Skeletal muscle satellite cell (primary cell): Measurements from ENCODE around the gene PHLDB1. TPM values are rescaled to one million over a fixed set of nuclear protein-coding genes. Genes with fewer than 3 reads are reported as not detected.

Experiments
- H3K27me3 ChIP-seq: 2 replicates; pipeline ENCODE4 v1.7.0; 2013; ENCODE audit warnings: low read length; ENCODE audit not compliant: control insufficient read depth, insufficient read depth
- H3K36me3 ChIP-seq: 2 replicates; pipeline ENCODE4 v1.7.0; 2013; ENCODE audit warnings: mild to moderate bottlenecking, control low read depth, low read length; ENCODE audit not compliant: insufficient read depth
- H3K4me1 ChIP-seq: 2 replicates; pipeline ENCODE4 v1.7.0; 2013; ENCODE audit warnings: low read length; ENCODE audit not compliant: control insufficient read depth, insufficient read depth
- H3K4me2 ChIP-seq: 2 replicates; pipeline ENCODE4 v1.7.0; 2013; ENCODE audit warnings: mild to moderate bottlenecking, low read length
- H3K4me3 ChIP-seq: 2 replicates; pipeline ENCODE4 v1.7.0; 2013; ENCODE audit warnings: low read length
- H3K9ac ChIP-seq: 2 replicates; pipeline ENCODE4 v1.7.0; 2013; ENCODE audit warnings: mild to moderate bottlenecking, low read depth, low read length, moderate library complexity
- H3K9me3 ChIP-seq: replicated peaks from 2 replicates; pipeline ENCODE4 v1.7.0; 2013; ENCODE audit warnings: mild to moderate bottlenecking, control low read depth, low read length
- small RNA-seq: library from RNA; depleted of rRNA; stranded (forward); fragments of <200 nt; gene quantifications from one replicate; pipeline ENCODE3, GENCODE V24; 2012

Gene PHLDB1

DNA sequence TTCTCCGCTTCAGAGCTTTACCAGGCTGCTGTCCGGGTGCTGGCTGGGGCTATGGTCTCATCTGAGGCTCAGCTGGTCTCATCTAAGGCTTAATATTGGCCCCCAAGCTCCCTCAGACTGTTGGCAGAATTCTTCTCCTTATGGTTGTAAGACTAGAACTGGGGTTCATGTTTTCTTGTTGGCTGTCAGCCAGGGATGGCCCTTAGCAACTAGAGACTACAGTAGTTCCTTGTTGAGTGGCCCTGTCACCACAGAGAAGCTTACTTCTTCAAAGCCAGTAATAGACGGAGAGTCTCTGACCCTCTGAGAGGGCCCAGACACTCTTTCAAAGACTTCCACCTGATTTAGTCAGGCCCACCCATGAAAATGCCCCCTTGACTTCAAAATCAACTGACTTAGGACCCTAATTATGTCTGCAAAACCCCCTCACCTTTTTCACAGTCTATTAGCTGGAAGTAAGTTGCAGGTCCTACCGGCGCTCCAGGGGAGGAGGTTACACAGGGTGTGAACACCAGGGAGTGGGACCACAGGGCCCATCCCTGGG is 96.2 kb downstream of the PHLDB1 start:
- Histone ChIP-seq H3K36me3 (no peaks in the 10 kb centered on the region), H3K4me1 (no peaks in the 10 kb centered on the region), H3K9me3 (peaks cover 3% of the 10 kb centered on the region), H3K4me3 (no peak overlapping the region), H3K9ac (no peak overlapping the region), H3K27me3 (peaks cover 36% of the 10 kb centered on the region), H3K4me2 (no peak overlapping the region)

DNA sequence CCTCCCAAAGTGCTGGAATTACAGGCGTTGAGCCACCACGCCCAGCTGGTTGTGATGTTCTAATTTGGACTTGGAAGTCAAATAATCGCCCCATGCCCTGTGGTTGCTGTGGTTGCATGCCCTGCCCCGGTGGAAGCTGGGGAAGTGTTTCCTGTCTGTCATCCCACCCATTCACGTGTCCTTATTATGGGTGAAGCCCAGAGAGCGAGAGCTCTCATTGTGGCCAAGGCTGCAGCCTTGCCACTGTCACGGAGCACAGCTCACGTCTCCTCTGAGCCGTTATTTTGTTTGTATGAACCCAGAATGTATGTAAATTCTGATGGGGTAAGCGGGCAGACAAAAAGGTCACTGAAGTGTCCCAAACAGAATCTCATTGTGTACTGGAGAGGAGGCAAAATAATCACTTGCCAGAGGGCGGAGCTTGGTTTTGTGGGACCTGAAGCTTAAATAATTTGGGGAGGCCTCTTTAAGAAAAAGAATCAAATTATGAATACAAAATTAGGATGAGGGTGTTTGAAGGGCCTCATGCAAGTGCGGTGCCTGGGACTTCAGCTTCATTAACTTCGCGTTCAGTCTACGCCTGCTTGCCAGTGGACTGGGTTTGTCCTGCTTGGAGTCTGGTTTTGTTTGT is 97.8 kb downstream of the PHLDB1 start:
- Histone ChIP-seq H3K9ac (no peak overlapping the region), H3K4me3 (no peak overlapping the region), H3K4me1 (no peaks in the 10 kb centered on the region), H3K4me2 (no peak overlapping the region), H3K36me3 (no peaks in the 10 kb centered on the region), H3K27me3 (peaks cover 41% of the 10 kb centered on the region), H3K9me3 (peaks cover 2% of the 10 kb centered on the region)

DNA sequence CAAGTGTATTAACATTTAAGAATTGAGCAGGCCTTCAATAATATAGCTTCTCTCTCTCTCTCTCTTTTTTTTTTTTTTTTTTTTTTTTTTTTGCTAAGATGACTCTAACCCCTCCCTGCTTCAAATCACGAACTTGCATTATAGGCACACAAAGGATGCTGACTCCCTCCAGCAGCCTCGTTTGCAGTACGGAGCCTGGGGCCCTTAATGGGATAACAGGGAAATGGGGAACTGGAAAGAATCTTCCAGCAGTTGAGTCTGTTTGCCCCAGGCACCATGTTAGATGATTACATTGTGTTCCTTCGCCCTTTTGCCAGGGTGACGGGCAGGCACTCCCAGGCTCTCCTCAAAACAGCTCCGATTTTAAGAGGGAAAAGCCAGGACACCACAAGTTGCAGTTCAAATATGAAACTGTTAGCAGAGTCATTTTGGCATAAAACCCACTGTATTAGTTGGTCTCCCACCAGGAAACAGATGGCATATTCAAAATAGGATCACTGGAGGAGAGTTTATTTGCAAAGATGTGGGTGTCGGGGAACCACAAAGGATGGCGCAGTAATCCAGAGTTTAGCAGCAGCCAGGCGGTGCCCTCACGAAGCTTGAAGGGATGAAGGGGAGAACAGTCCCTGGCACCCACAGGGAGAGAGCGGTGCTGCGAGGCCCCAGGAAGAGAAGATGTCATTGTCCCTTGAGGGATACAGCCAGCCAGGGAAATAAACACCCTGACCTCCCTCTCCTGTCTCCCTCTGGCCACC is 98.6 kb downstream of the PHLDB1 start:
- no peaks in the 10 kb centered on the region for H3K9me3 ChIP-seq
- H3K36me3 ChIP-seq: no peaks in the 10 kb centered on the region
- H3K4me1 ChIP-seq: no peaks in the 10 kb centered on the region
- H3K4me2 ChIP-seq: no peak overlapping the region
- no peak overlapping the region for H3K4me3 ChIP-seq
- peaks cover 45% of the 10 kb centered on the region for H3K27me3 ChIP-seq
- no peak overlapping the region for H3K9ac ChIP-seq

DNA sequence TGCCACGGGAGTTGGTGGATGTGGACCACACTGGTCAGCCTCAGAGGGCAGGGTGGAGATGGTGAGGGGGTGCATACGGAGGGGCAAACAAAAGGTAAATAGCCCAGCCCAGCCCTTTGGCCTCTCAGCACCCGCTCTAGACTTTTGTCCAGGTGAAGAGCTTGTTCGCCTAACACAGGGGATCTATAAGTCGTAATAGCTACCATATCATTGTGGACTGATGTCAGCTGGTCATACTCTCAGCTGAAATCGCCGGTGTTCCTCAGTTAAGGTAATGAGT is 99.1 kb downstream of the PHLDB1 start:
- no peaks in the 10 kb centered on the region for H3K4me1 ChIP-seq
- H3K4me3 ChIP-seq: no peak overlapping the region
- no peaks in the 10 kb centered on the region for H3K9me3 ChIP-seq
- no peak overlapping the region for H3K4me2 ChIP-seq
- no peaks in the 10 kb centered on the region for H3K36me3 ChIP-seq
- no peak overlapping the region for H3K9ac ChIP-seq
- peaks cover 50% of the 10 kb centered on the region for H3K27me3 ChIP-seq

Small RNA genes within 50 kb of the gene (small RNA-seq; reads per million reads assigned to genes)
- gene RNU6-1157P: not detected
- gene RNU6-376P: not detected
